Mesothelial cell of epicardium (in vitro differentiated cells): ENCODE results near the gene DNAJC30. TPM values are rescaled to one million over a fixed set of nuclear protein-coding genes. Genes with fewer than 3 reads are reported as not detected.

Source experiments
- DNase-seq, 2 experiments: peaks; one replicate each; pipeline ENCODE4 v3.0.0; 2021; ENCODE audit warnings: low spot score in 2 of 2; ENCODE audit not compliant: unreplicated experiment in 2 of 2
- H3K27ac Mint-ChIP-seq: 2 replicates; pipeline ENCODE4 v1.8.0; 2021; ENCODE audit warnings: mixed read lengths
- H3K27me3 Mint-ChIP-seq: 2 replicates; pipeline ENCODE4 v1.8.0; 2021; ENCODE audit warnings: low read depth, mixed read lengths
- H3K36me3 Mint-ChIP-seq: 2 replicates; pipeline ENCODE4 v1.8.0; 2021; ENCODE audit warnings: mixed read lengths
- H3K4me1 Mint-ChIP-seq: 2 replicates; pipeline ENCODE4 v1.8.0; 2021; ENCODE audit warnings: mixed read lengths
- H3K4me3 Mint-ChIP-seq: 2 replicates; pipeline ENCODE4 v1.8.0; 2021; ENCODE audit warnings: mild to moderate bottlenecking, moderate library complexity, mixed read lengths
- H3K9me3 Mint-ChIP-seq: 2 replicates; pipeline ENCODE4 v1.8.0; 2021; ENCODE audit warnings: mixed read lengths
- CTCF ChIP-seq: fragments of 200-600 bp; sonication (generic); IDR thresholded peaks from one replicate; pipeline ENCODE4 v1.5.0; 2021; ENCODE audit warnings: antibody characterized with exemption; ENCODE audit not compliant: unreplicated experiment
- total RNA-seq: library from RNA; stranded (reverse); gene quantifications from 3 replicates; pipeline ENCODE4 v1.2.1, GENCODE V29; 2021

The DNAJC30 gene
- total RNA-seq, 1 donor from 2014 or later, result 13.1 TPM

GRCh38 chr7:73669858-73670385, 13.3 kb downstream of the DNAJC30 start:
- peak overlapping the region; percentile 20 for H3K4me3 Mint-ChIP-seq
- peaks cover 4% of the 10 kb centered on the region for H3K27me3 Mint-ChIP-seq
- no peak overlapping the region for H3K27ac Mint-ChIP-seq

GRCh38 chr7:73669288-73669701, 14.0 kb downstream of the DNAJC30 start:
- Mint-ChIP-seq H3K27ac (no peak overlapping the region), H3K4me3 (peak overlapping the region; percentile 88), H3K36me3 (peaks cover 7% of the 10 kb centered on the region), H3K9me3 (no peaks in the 10 kb centered on the region), H3K4me1 (peaks cover 9% of the 10 kb centered on the region), H3K27me3 (peaks cover 6% of the 10 kb centered on the region)
- no peak for DNase-seq
- TF ChIP-seq CTCF, result no peak

More at GRCh38 chr7:73669858-73670385, 13.3 kb downstream of the DNAJC30 start:
- Mint-ChIP-seq H3K36me3 (peaks cover 7% of the 10 kb centered on the region), H3K9me3 (no peaks in the 10 kb centered on the region), H3K4me1 (peaks cover 9% of the 10 kb centered on the region)
- DNase-seq, result no peak
- no peak for TF ChIP-seq CTCF

GRCh38 chr7:73668886-73669230, 14.4 kb downstream of the DNAJC30 start:
- H3K9me3 Mint-ChIP-seq, result no peaks in the 10 kb centered on the region
- no peak for DNase-seq
- H3K27me3 Mint-ChIP-seq, result peaks cover 8% of the 10 kb centered on the region
- no peak for TF ChIP-seq CTCF
- H3K4me1 Mint-ChIP-seq, result peaks cover 9% of the 10 kb centered on the region
- H3K27ac Mint-ChIP-seq, result peak overlapping the region; percentile 75
- peaks cover 7% of the 10 kb centered on the region for H3K36me3 Mint-ChIP-seq
- H3K4me3 Mint-ChIP-seq, result peak overlapping the region; percentile 88

GRCh38 chr7:73668103-73668885, 15.0 kb downstream of the DNAJC30 start:
- H3K27ac Mint-ChIP-seq, result peak overlapping the region; percentile 75
- H3K36me3 Mint-ChIP-seq, result peaks cover 7% of the 10 kb centered on the region
- peaks cover 9% of the 10 kb centered on the region for H3K4me1 Mint-ChIP-seq
- DNase-seq, result no peak
- peak overlapping the region; percentile 88 for H3K4me3 Mint-ChIP-seq
- peaks cover 8% of the 10 kb centered on the region for H3K27me3 Mint-ChIP-seq
- H3K9me3 Mint-ChIP-seq, result peaks cover 2% of the 10 kb centered on the region
- TF ChIP-seq CTCF, result no peak

GRCh38 chr7:73667344-73668102, 15.7 kb downstream of the DNAJC30 start, which contains the start of gene VPS37D:
Gene VPS37D, plus strand, starts transcription at chr7:73667831. Its CDS starts 128 bp downstream, at chr7:73667959.
- H3K4me1 Mint-ChIP-seq, result peaks cover 9% of the 10 kb centered on the region
- TF ChIP-seq CTCF, result peak; percentile 83
- H3K27ac Mint-ChIP-seq, result peak within 1 kb of the TSS; percentile 75
- peaks cover 8% of the 10 kb centered on the region for H3K27me3 Mint-ChIP-seq
- H3K4me3 Mint-ChIP-seq, result peak within 1 kb of the TSS; percentile 88
- DNase-seq, result peak; percentile 93 to 99
- H3K36me3 Mint-ChIP-seq, result peaks cover 7% of the 10 kb centered on the region
- H3K9me3 Mint-ChIP-seq, result peaks cover 6% of the 10 kb centered on the region
